ENCODE measurements around the gene BTN2A1.
A peak's percentile ranks its signal among the peaks of the same experiment; 100 is the strongest.
"Not testable (repeated sequence)": the region's sequence is repeated elsewhere in the genome, so short reads cannot be mapped to it uniquely, and the experiment has no call there.

BTN2A1 gene

DNA sequence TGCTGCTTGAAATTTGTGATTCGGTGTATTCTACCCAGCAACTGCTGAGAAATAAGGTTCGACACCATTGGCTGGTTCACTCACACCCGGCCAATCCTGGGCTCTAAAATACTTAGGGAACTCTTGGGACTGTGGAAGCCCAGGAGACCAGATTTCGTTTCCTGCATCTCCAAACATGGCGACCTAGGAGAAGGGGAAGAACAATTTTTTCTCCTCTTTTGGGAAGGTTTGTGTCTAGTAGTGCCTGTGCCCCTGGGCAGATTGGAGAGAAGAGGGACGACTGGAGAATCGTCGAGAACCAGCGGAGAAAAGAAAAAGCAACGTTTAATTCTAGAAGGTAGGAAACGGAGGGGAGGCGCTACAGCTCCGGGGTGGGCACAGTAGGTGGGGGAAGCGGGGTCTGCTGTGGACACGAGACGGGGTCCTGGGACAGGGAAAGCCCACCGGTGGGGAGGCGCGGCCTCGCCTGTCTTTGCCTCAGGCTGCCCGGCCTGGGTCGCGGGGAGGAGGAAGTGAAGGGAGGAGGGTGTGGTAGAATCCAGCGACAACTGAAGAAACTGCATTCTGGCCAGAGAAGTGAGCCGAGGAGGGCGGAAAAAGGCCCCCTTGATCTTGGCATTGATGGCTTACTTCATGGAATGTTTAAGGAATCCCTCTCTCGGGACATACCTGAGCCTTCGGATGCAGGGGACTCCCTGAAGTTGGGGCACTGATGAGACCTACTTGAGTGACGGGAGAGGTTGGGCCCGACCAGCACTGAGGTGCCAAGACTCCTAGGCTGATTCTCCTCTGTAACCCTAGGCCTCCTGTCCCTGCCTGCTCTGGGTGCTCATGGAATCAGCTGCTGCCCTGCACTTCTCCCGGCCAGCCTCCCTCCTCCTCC lies at the start of gene BTN2A1:
BTN2A1 (plus strand) TSS at position 150 of the 883 bp plus-strand sequence; CDS start at position 832, 682 bp downstream.
- Histone ChIP-seq H3K9ac (ENCODE audit: low read length) (peak within 1 kb of the TSS; percentile 99), H3K4me3 (ENCODE audit: low read length) (peak within 1 kb of the TSS; percentile 99), H3K36me3 (ENCODE audit: control insufficient read depth, insufficient read depth, low read length, severe bottlenecking) (peaks cover 22% of the 10 kb centered on the region), H3K27me3 (replicated peaks; ENCODE audit: control insufficient read depth, insufficient read depth, low read length) (no peaks in the 10 kb centered on the region), H3K9me3 (ENCODE audit: control insufficient read depth, low read length) (no peaks in the 10 kb centered on the region), H3K4me1 (ENCODE audit: control insufficient read depth, insufficient read depth, low read length) (peaks cover 49% of the 10 kb centered on the region)
- DNase-seq (ENCODE audit: low read depth), result peak; percentile 98

DNA sequence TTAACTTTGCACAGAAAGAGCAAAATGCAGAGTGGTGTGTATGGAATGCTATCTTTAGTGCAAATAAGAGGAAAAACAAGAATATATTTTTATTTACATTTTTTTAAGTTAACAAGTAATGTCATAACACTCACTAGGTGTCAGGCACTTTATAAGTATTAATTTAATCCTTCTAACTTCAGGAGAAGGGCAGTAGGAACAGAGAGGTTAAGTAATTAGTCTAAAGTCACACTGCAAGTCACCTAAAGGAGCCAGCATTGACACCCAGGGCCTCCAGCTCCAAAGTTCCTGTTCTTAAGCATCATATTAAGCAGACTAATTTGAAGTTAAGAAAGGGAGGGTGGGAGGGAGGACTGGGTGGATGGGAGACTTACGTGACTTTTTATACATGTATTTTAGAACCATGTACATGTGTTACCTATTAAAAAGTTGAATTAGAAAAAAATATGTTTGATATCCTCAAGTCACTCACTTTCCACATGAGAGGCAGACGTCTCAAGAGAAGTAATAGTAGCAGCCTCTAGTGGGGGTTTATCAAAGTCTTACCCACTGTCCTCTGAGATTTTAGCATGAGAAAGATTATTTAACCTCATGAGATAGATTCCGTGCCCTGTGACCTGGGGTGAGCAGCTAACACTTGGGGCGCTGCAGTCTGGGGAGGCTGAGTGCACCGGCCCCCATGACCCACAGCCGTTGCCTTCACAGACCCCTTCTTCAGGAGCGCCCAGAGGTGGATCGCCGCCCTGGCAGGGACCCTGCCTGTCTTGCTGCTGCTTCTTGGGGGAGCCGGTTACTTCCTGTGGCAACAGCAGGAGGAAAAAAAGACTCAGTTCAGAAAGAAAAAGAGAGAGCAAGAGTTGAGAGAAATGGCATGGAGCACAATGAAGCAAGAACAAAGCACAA lies 48.7 kb upstream of the BTN2A1 start:
- Histone ChIP-seq H3K36me3 (ENCODE audit: control insufficient read depth, insufficient read depth, low read length, severe bottlenecking) (no peaks in the 10 kb centered on the region), H3K9me3 (ENCODE audit: control insufficient read depth, low read length) (no peaks in the 10 kb centered on the region), H3K4me3 (ENCODE audit: low read length) (no peak overlapping the region), H3K4me1 (ENCODE audit: control insufficient read depth, insufficient read depth, low read length) (no peaks in the 10 kb centered on the region), H3K9ac (ENCODE audit: low read length) (no peak overlapping the region), H3K27me3 (replicated peaks; ENCODE audit: control insufficient read depth, insufficient read depth, low read length) (no peaks in the 10 kb centered on the region)
- no peak for DNase-seq (ENCODE audit: low read depth)

DNA sequence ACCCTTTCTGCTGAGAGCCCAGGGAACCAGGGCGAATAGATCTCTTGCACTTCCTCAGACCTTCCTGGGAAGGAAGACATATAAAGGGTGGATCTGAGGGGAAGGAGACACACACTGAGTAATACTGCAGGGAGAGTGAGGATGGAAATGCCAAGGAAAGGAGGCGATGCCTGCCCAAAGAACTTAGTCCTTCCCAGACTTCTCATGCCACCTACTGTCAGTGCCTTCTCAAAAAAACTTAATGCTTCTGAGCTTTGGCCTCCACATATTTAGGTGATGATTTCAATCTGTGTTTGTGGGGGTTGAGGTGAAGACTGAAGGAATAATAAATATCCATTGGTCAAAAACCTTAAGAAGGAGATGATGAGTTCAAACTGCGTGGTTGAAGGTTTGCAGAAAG lies 46.0 kb upstream of the BTN2A1 start:
- Histone ChIP-seq H3K9me3 (ENCODE audit: control insufficient read depth, low read length) (no peaks in the 10 kb centered on the region), H3K27me3 (replicated peaks; ENCODE audit: control insufficient read depth, insufficient read depth, low read length) (no peaks in the 10 kb centered on the region), H3K9ac (ENCODE audit: low read length) (no peak overlapping the region), H3K4me1 (ENCODE audit: control insufficient read depth, insufficient read depth, low read length) (peaks cover 9% of the 10 kb centered on the region), H3K4me3 (ENCODE audit: low read length) (no peak overlapping the region), H3K36me3 (ENCODE audit: control insufficient read depth, insufficient read depth, low read length, severe bottlenecking) (no peaks in the 10 kb centered on the region)
- DNase-seq (ENCODE audit: low read depth), result no peak

DNA sequence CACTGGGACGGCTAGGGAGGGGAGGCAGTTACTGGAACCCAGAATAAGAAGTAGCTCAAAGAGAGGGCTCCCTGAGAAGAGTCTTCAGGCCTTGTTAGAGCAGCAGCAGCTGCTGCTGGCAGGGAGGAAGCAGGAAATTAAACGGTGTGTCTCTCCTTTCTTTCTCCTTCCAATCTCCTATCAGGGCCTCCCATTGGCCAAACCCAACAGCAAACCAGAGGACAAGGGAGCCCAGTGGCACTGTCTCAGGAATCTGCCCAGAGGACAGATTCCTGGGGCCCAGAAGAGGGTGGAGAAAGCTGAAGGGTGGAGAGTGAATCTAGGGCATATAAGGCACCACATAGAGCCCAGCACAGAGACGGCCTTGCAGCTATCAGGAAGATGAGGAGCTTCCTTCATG lies 45.5 kb upstream of the BTN2A1 start:
- H3K9me3 ChIP-seq (ENCODE audit: control insufficient read depth, low read length), result no peaks in the 10 kb centered on the region
- H3K4me3 ChIP-seq (ENCODE audit: low read length), result no peak overlapping the region
- peak; percentile 47 for DNase-seq (ENCODE audit: low read depth)
- no peaks in the 10 kb centered on the region for H3K36me3 ChIP-seq (ENCODE audit: control insufficient read depth, insufficient read depth, low read length, severe bottlenecking)
- H3K4me1 ChIP-seq (ENCODE audit: control insufficient read depth, insufficient read depth, low read length), result peaks cover 9% of the 10 kb centered on the region
- H3K9ac ChIP-seq (ENCODE audit: low read length), result no peak overlapping the region
- no peaks in the 10 kb centered on the region for H3K27me3 ChIP-seq (replicated peaks; ENCODE audit: control insufficient read depth, insufficient read depth, low read length)

DNA sequence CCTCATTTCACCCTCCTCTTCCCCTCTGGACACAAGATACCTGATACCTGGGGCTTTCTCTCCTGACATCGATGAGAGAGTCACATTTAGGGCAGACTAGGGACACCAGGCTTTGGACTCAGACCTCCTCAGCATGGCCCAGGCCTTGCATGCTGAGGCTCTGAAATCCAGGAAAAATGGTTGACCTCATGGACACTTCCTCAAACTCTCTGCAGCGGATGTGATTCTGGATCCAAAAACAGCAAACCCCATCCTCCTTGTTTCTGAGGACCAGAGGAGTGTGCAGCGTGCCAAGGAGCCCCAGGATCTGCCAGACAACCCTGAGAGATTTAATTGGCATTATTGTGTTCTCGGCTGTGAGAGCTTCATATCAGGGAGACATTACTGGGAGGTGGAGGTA lies 44.8 kb upstream of the BTN2A1 start:
- Histone ChIP-seq H3K9me3 (ENCODE audit: control insufficient read depth, low read length) (no peaks in the 10 kb centered on the region), H3K27me3 (replicated peaks; ENCODE audit: control insufficient read depth, insufficient read depth, low read length) (no peaks in the 10 kb centered on the region), H3K9ac (ENCODE audit: low read length) (no peak overlapping the region), H3K36me3 (ENCODE audit: control insufficient read depth, insufficient read depth, low read length, severe bottlenecking) (no peaks in the 10 kb centered on the region), H3K4me3 (ENCODE audit: low read length) (no peak overlapping the region), H3K4me1 (ENCODE audit: control insufficient read depth, insufficient read depth, low read length) (peaks cover 9% of the 10 kb centered on the region)
- DNase-seq (ENCODE audit: low read depth), result no peak

DNA sequence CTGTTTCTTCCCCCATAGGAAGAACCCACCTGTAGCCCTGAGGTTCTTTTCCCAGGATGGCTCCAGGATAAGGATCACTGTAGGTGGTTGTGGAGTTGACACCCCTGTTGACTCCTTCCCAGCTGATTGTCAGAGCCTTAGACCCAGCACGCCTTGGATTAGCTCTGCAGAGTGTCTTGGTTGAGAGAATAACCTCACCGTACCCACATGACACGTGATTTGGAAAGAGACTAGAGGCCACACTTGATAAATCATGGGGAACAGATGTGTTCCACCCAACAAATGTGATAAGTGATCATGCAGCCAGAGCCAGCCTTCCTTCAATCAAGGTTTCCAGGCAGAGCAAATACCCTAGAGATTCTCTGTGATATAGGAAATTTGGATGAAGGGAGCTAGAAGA lies 43.5 kb upstream of the BTN2A1 start:
- Histone ChIP-seq H3K4me3 (ENCODE audit: low read length) (no peak overlapping the region), H3K9ac (ENCODE audit: low read length) (no peak overlapping the region), H3K9me3 (ENCODE audit: control insufficient read depth, low read length) (no peaks in the 10 kb centered on the region), H3K4me1 (ENCODE audit: control insufficient read depth, insufficient read depth, low read length) (peaks cover 9% of the 10 kb centered on the region), H3K36me3 (ENCODE audit: control insufficient read depth, insufficient read depth, low read length, severe bottlenecking) (no peaks in the 10 kb centered on the region), H3K27me3 (replicated peaks; ENCODE audit: control insufficient read depth, insufficient read depth, low read length) (no peaks in the 10 kb centered on the region)
- DNase-seq (ENCODE audit: low read depth), result no peak

DNA sequence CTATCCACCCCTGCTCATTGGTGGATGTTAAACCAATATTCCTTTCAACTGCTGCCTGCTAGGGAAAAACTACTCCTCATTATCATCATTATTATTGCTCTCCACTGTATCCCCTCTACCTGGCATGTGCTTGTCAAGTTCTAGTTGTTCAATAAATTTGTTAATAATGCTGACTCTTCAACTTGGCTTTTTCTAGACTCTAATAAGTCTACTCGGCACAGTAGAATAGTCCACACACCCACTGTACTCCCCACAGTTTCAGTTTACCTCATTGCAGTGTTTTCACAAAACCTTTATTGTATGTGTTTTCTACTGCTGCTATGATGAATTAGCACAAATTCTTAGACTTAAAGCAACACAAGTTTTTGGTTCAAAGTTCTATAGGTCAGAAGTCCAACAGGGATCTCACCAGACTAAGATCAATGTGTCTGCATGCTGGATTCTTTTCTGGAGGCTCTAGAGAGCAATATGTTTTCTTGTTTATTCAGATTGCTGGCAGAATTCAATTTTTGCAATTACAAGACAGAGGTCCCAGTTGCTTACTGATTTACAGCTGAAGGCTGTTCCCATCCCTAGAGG lies 42.6 kb upstream of the BTN2A1 start:
- Histone ChIP-seq H3K4me3 (ENCODE audit: low read length) (no peak overlapping the region), H3K9me3 (ENCODE audit: control insufficient read depth, low read length) (no peaks in the 10 kb centered on the region), H3K36me3 (ENCODE audit: control insufficient read depth, insufficient read depth, low read length, severe bottlenecking) (no peaks in the 10 kb centered on the region), H3K27me3 (replicated peaks; ENCODE audit: control insufficient read depth, insufficient read depth, low read length) (no peaks in the 10 kb centered on the region), H3K9ac (ENCODE audit: low read length) (no peak overlapping the region), H3K4me1 (ENCODE audit: control insufficient read depth, insufficient read depth, low read length) (peaks cover 9% of the 10 kb centered on the region)
- DNase-seq (ENCODE audit: low read depth), result no peak

DNA sequence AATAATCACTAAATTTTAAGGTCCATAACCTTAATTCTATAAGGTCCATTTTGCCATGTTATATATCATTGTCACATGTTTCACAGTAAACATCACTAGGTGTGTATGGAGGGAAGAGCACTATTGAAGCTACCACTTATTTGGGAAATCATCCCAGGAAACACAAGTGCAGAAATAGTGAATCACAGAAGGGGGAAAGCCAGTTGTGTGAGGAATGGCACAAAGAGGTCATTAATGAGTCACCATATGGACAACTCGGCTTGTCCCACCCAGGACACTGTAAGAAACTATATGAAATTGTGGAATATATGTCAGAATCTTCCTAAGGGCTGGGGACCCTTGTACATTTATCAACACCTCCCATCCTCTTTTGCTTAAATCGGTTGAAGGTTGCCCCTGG lies 42.0 kb upstream of the BTN2A1 start:
- Histone ChIP-seq H3K4me1 (ENCODE audit: control insufficient read depth, insufficient read depth, low read length) (peaks cover 14% of the 10 kb centered on the region), H3K36me3 (ENCODE audit: control insufficient read depth, insufficient read depth, low read length, severe bottlenecking) (no peaks in the 10 kb centered on the region), H3K9me3 (ENCODE audit: control insufficient read depth, low read length) (no peaks in the 10 kb centered on the region), H3K4me3 (ENCODE audit: low read length) (no peak overlapping the region), H3K27me3 (replicated peaks; ENCODE audit: control insufficient read depth, insufficient read depth, low read length) (no peaks in the 10 kb centered on the region), H3K9ac (ENCODE audit: low read length) (no peak overlapping the region)
- DNase-seq (ENCODE audit: low read depth), result no peak

DNA sequence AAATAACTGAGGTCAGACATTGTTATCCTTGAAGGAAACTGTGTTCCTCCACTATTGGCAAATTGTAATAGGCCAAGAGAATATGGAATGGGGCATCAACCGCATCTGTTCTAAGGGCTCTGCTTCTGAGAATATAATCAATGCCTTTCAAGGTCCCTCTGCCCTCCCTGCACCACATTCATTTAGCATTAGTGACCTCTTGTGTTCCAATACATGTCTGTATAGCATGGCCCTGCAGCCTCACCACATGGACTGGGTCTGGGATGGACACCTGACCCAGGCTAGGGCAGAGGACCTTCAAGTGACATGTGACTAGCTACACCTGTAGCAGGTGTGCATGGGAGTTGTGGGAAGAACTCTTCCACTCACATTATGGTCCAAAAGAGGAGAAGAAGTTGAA lies 41.5 kb upstream of the BTN2A1 start:
- no peak overlapping the region for H3K4me3 ChIP-seq (ENCODE audit: low read length)
- H3K4me1 ChIP-seq (ENCODE audit: control insufficient read depth, insufficient read depth, low read length), result peaks cover 16% of the 10 kb centered on the region
- no peak overlapping the region for H3K9ac ChIP-seq (ENCODE audit: low read length)
- DNase-seq (ENCODE audit: low read depth), result no peak
- H3K36me3 ChIP-seq (ENCODE audit: control insufficient read depth, insufficient read depth, low read length, severe bottlenecking), result no peaks in the 10 kb centered on the region
- H3K9me3 ChIP-seq (ENCODE audit: control insufficient read depth, low read length), result no peaks in the 10 kb centered on the region
- H3K27me3 ChIP-seq (replicated peaks; ENCODE audit: control insufficient read depth, insufficient read depth, low read length), result no peaks in the 10 kb centered on the region

DNA sequence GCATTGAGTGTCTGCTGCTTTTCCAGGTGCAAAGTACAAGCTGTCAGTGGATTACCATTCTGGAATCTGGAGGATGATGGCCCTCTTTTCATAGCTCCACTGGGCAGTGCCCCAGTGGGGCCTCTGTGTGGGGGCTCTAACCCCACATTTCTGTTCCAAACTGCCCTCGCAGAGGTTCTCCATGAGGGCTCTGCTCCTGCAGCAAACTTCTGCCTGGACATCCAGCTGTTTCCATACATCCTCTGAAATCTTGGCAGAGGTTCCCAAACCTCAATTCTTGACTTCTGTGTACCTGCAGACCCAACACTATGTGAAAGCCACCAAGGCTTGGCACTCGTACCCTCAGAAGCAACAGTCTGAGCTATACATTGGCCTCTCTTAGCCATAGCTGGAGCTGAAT lies 39.7 kb upstream of the BTN2A1 start:
- H3K4me3 ChIP-seq (ENCODE audit: low read length); H3K9me3 ChIP-seq (ENCODE audit: control insufficient read depth, low read length); H3K9ac ChIP-seq (ENCODE audit: low read length); H3K27me3 ChIP-seq (replicated peaks; ENCODE audit: control insufficient read depth, insufficient read depth, low read length); H3K36me3 ChIP-seq (ENCODE audit: control insufficient read depth, insufficient read depth, low read length, severe bottlenecking); DNase-seq (ENCODE audit: low read depth): not testable (repeated sequence)
- H3K4me1 ChIP-seq (ENCODE audit: control insufficient read depth, insufficient read depth, low read length), result peaks cover 23% of the 10 kb centered on the region

DNA sequence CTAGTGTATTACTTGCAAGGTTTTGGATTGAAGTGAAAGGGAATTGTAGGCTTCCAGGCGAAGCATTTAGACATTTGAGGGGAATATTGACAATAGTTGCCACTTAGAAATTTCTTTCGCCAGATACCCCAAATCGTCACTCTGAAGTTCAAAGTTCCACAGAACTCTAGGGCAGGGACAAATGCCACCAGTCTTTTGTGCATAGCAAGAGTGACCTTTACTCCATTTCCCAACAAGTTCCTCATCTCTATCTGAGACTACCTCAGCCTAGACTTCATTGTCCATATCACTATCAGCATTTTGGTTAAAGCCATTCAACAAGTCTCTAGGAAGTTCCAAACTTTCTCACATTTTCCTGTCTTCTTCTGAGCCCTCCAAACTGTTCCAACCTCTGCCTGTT lies 39.0 kb upstream of the BTN2A1 start:
- H3K9ac ChIP-seq (ENCODE audit: low read length); H3K36me3 ChIP-seq (ENCODE audit: control insufficient read depth, insufficient read depth, low read length, severe bottlenecking); H3K4me3 ChIP-seq (ENCODE audit: low read length); DNase-seq (ENCODE audit: low read depth); H3K27me3 ChIP-seq (replicated peaks; ENCODE audit: control insufficient read depth, insufficient read depth, low read length); H3K9me3 ChIP-seq (ENCODE audit: control insufficient read depth, low read length): not testable (repeated sequence)
- H3K4me1 ChIP-seq (ENCODE audit: control insufficient read depth, insufficient read depth, low read length), result peaks cover 25% of the 10 kb centered on the region
